ENCODE measurements around the gene ZNF366. TPM values are rescaled to one million over a fixed set of nuclear protein-coding genes. Genes with fewer than 3 reads are reported as not detected.

ZNF366 gene
- total RNA-seq, 1 experiment from 2014 or later = not detected

- CTCF ChIA-PET = no interaction called here
- intact Hi-C loops (cut with micrococcal nuclease; ENCODE audit: unreplicated experiment) = no loop called here
- Mint-ChIP-seq H3K27me3 (ENCODE audit: unreplicated experiment) (peaks cover 76% of the 10 kb centered on the region), H3K27ac (ENCODE audit: unreplicated experiment) (no peak overlapping the region), H3K36me3 (ENCODE audit: insufficient read depth, unreplicated experiment) (no peaks in the 10 kb centered on the region), H3K4me1 (ENCODE audit: low read depth, unreplicated experiment) (no peaks in the 10 kb centered on the region), H3K4me3 (ENCODE audit: low read depth, unreplicated experiment) (no peak overlapping the region), H3K9me3 (ENCODE audit: low read depth, unreplicated experiment) (no peaks in the 10 kb centered on the region)
- no TSS peak for BruUV-seq (replicated peaks)
- no peak for DNase-seq
- no peak for TF ChIP-seq CTCF (IDR thresholded peaks at IDR 0.05; ENCODE audit: unreplicated experiment)
Measured at GRCh38 chr5:72480841-72481240, 26.4 kb downstream of the ZNF366 start.

- DNase-seq = no peak
- Mint-ChIP-seq H3K4me3 (ENCODE audit: low read depth, unreplicated experiment) (no peak overlapping the region), H3K9me3 (ENCODE audit: low read depth, unreplicated experiment) (no peaks in the 10 kb centered on the region), H3K27ac (ENCODE audit: unreplicated experiment) (no peak overlapping the region), H3K36me3 (ENCODE audit: insufficient read depth, unreplicated experiment) (no peaks in the 10 kb centered on the region), H3K4me1 (ENCODE audit: low read depth, unreplicated experiment) (no peaks in the 10 kb centered on the region), H3K27me3 (ENCODE audit: unreplicated experiment) (peaks cover 85% of the 10 kb centered on the region)
- CTCF ChIA-PET = no interaction called here
- TF ChIP-seq CTCF (IDR thresholded peaks at IDR 0.05; ENCODE audit: unreplicated experiment) = no peak
- no TSS peak for BruUV-seq (replicated peaks)
- intact Hi-C loops (cut with micrococcal nuclease; ENCODE audit: unreplicated experiment) = no loop called here
Measured at GRCh38 chr5:72479921-72480320, 27.3 kb downstream of the ZNF366 start.

- no peaks in the 10 kb centered on the region for H3K9me3 Mint-ChIP-seq (ENCODE audit: low read depth, unreplicated experiment)
- no peak for TF ChIP-seq CTCF (IDR thresholded peaks at IDR 0.05; ENCODE audit: unreplicated experiment)
Measured at GRCh38 chr5:72478684-72479083, 28.5 kb downstream of the ZNF366 start.

GRCh38 chr5:72478276-72478675 lies 28.9 kb downstream of the ZNF366 start:
- no peaks in the 10 kb centered on the region for H3K36me3 Mint-ChIP-seq (ENCODE audit: insufficient read depth, unreplicated experiment)
- BruUV-seq (replicated peaks) = no TSS peak
- TF ChIP-seq CTCF (IDR thresholded peaks at IDR 0.05; ENCODE audit: unreplicated experiment) = no peak
- DNase-seq = no peak
- H3K4me3 Mint-ChIP-seq (ENCODE audit: low read depth, unreplicated experiment) = no peak overlapping the region
- no peak overlapping the region for H3K27ac Mint-ChIP-seq (ENCODE audit: unreplicated experiment)
- peaks cover 100% of the 10 kb centered on the region for H3K27me3 Mint-ChIP-seq (ENCODE audit: unreplicated experiment)
- intact Hi-C loops (cut with micrococcal nuclease; ENCODE audit: unreplicated experiment) = no loop called here
- H3K9me3 Mint-ChIP-seq (ENCODE audit: low read depth, unreplicated experiment) = no peaks in the 10 kb centered on the region
- CTCF ChIA-PET = interaction anchor here (0.7 kb wide), 1 partner anchor 89 kb away, joined by 3 read pairs; no protein-coding TSS in a partner anchor
- no peaks in the 10 kb centered on the region for H3K4me1 Mint-ChIP-seq (ENCODE audit: low read depth, unreplicated experiment)

More at GRCh38 chr5:72478684-72479083, 28.5 kb downstream of the ZNF366 start:
- H3K36me3 Mint-ChIP-seq (ENCODE audit: insufficient read depth, unreplicated experiment) = no peaks in the 10 kb centered on the region
- no peak for DNase-seq
- no TSS peak for BruUV-seq (replicated peaks)
- CTCF ChIA-PET = interaction anchor here (0.7 kb wide), 1 partner anchor 89 kb away, joined by 3 read pairs; no protein-coding TSS in a partner anchor
- peaks cover 97% of the 10 kb centered on the region for H3K27me3 Mint-ChIP-seq (ENCODE audit: unreplicated experiment)
- intact Hi-C loops (cut with micrococcal nuclease; ENCODE audit: unreplicated experiment) = no loop called here
- no peaks in the 10 kb centered on the region for H3K4me1 Mint-ChIP-seq (ENCODE audit: low read depth, unreplicated experiment)
- H3K27ac Mint-ChIP-seq (ENCODE audit: unreplicated experiment) = no peak overlapping the region
- no peak overlapping the region for H3K4me3 Mint-ChIP-seq (ENCODE audit: low read depth, unreplicated experiment)

Measured in Calu3 (cell line).